ENCODE results near the gene SRXN1. TPM values are rescaled to one million over a fixed set of nuclear protein-coding genes. Genes with fewer than 3 reads are reported as not detected.
"Not testable (repeated sequence)": the region's sequence is repeated elsewhere in the genome, so short reads cannot be mapped to it uniquely, and the experiment has no call there.

SRXN1 gene
- total RNA-seq, 4 donors from 2014 or later, result 87.9 to 170 (median 128) TPM

GRCh38 chr20:697826-698225, 44.8 kb upstream of the SRXN1 start:
- intact Hi-C loops (cut with DNase I; ENCODE audit: low total_unique reads) (no loop called here), in situ Hi-C loops (cut with MboI; ENCODE audit: low sequenced_read_pairs in 4 of 4) (no loop called here)
- no peaks in the 10 kb centered on the region for H3K27me3 ChIP-seq
- TF ChIP-seq POLR2A (IDR thresholded peaks at IDR 0.05), result no peak
- no peak for TF ChIP-seq CTCF (IDR thresholded peaks at IDR 0.05 in 4 of 5, conservative IDR thresholded peaks at IDR 0.05 in 1 of 5)
- no peak for DNase-seq
- no peaks in the 10 kb centered on the region for H3K36me3 ChIP-seq
- no peak overlapping the region for H3K27ac ChIP-seq
- H3K4me3 ChIP-seq, result no peak overlapping the region
- ATAC-seq, result no peak
- no peaks in the 10 kb centered on the region for H3K9me3 ChIP-seq
- peaks cover 7% of the 10 kb centered on the region in 2 donors for H3K4me1 ChIP-seq

DNA sequence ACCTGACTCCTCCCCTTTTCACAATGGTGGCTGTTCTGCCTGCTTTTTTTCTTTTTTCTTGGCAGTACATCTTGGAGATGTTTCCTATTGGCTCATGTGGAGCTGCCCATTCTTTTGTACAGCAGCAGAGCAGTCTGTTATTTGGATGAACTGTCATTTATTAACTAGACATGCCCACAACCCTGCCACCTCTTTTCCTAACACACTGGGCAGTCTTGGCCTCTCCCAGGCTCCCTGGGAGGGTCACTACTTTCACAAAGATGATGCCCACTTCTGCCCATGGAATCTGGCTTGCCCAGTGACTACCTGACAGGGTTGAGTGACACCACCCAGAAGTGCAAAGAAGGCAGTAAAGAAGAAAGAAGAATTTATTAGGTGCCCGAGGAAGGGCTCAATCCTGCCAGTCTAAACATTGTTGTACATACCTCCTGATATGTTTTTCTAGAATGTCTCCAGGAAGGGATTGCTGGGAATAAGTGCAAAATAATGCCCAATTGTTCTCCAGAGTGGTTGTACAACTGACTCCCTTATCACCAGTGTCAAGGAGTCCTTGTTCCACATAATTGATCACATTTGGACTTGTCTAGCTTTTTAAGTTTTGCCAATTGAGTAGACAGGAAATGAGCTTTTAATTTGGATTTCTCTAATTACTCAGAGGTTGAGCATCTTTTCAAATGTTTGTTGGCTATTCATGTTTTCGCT, 42.3 kb upstream of the SRXN1 start:
- no peak for ATAC-seq
- DNase-seq, result no peak
- no peaks in the 10 kb centered on the region for H3K27me3 ChIP-seq
- H3K36me3 ChIP-seq, result no peaks in the 10 kb centered on the region
- intact Hi-C loops (cut with DNase I; ENCODE audit: low total_unique reads), result no loop called here
- in situ Hi-C loops (cut with MboI; ENCODE audit: low sequenced_read_pairs in 4 of 4), result no loop called here
- H3K27ac ChIP-seq, result no peak overlapping the region
- peaks cover 6 to 7% of the 10 kb centered on the region in 2 donors for H3K4me1 ChIP-seq
- no peak overlapping the region for H3K4me3 ChIP-seq
- no peaks in the 10 kb centered on the region for H3K9me3 ChIP-seq
- no peak for TF ChIP-seq POLR2A (IDR thresholded peaks at IDR 0.05)
- TF ChIP-seq CTCF (IDR thresholded peaks at IDR 0.05 in 4 of 5, conservative IDR thresholded peaks at IDR 0.05 in 1 of 5), result no peak

GRCh38 chr20:694496-694895, 41.5 kb upstream of the SRXN1 start:
- TF ChIP-seq POLR2A (IDR thresholded peaks at IDR 0.05) (no peak), CTCF (IDR thresholded peaks at IDR 0.05 in 4 of 5, conservative IDR thresholded peaks at IDR 0.05 in 1 of 5) (no peak)

DNA sequence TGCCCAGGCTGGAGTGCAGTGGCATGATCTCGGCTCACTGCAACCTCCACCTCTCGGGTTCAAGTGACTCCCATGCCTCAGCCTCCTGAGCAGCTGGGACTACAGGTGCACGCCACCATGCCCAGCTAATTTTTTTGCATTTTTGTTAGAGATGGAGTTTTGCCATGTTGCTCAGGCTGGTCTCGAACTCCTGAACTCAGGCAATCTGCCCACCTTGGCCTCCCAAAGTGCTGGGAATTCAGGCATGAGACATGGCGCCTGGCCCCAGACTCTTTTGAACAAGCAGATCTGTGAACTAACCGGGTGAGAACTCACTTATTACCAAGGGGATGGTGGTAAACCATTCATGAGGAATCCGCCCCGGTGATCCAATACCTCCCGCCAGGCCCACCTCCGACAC, 40.8 kb upstream of the SRXN1 start:
- H3K36me3 ChIP-seq; in situ Hi-C loops (cut with MboI; ENCODE audit: low sequenced_read_pairs in 4 of 4); H3K27me3 ChIP-seq; ATAC-seq; H3K27ac ChIP-seq; H3K4me1 ChIP-seq; intact Hi-C loops (cut with DNase I; ENCODE audit: low total_unique reads); DNase-seq; H3K9me3 ChIP-seq; H3K4me3 ChIP-seq: not testable (repeated sequence)

More at GRCh38 chr20:694496-694895, 41.5 kb upstream of the SRXN1 start:
- Histone ChIP-seq H3K4me1 (no peaks in the 10 kb centered on the region), H3K9me3 (no peaks in the 10 kb centered on the region), H3K27me3 (no peaks in the 10 kb centered on the region), H3K4me3 (no peak overlapping the region), H3K27ac (no peak overlapping the region), H3K36me3 (no peaks in the 10 kb centered on the region)
- DNase-seq, result no peak
- in situ Hi-C loops (cut with MboI; ENCODE audit: low sequenced_read_pairs in 4 of 4), result no loop called here
- intact Hi-C loops (cut with DNase I; ENCODE audit: low total_unique reads), result no loop called here
- ATAC-seq, result no peak

DNA sequence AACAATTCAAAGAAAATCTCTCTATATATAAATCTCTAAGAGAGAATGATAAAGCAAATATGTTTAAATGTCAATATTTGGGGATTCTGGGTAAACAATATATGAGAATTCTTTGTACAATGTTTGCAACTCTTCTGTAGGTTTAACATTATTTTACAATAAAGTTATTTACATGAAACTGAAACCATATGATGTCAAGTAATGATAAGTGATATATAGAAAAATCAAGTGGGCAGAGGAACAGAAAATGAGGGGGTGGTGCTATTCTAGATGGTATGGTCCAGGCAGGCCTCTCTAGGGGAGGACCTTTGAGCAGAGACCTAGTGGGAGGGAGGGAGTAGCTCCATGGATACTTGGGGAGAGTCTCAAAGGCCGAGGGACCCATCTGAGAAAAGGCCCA, 39.0 kb upstream of the SRXN1 start:
- Histone ChIP-seq H3K27ac (no peak overlapping the region), H3K4me3 (no peak overlapping the region), H3K9me3 (no peaks in the 10 kb centered on the region), H3K4me1 (no peaks in the 10 kb centered on the region), H3K36me3 (no peaks in the 10 kb centered on the region), H3K27me3 (no peaks in the 10 kb centered on the region)
- intact Hi-C loops (cut with DNase I; ENCODE audit: low total_unique reads), result no loop called here
- DNase-seq, result no peak
- in situ Hi-C loops (cut with MboI; ENCODE audit: low sequenced_read_pairs in 4 of 4), result no loop called here
- ATAC-seq, result no peak
- TF ChIP-seq POLR2A (IDR thresholded peaks at IDR 0.05), result no peak
- no peak for TF ChIP-seq CTCF (IDR thresholded peaks at IDR 0.05 in 4 of 5, conservative IDR thresholded peaks at IDR 0.05 in 1 of 5)
